Keratinocyte (primary cell): ENCODE data around the gene STARD5. TPM values are rescaled to one million over a fixed set of nuclear protein-coding genes. Genes with fewer than 3 reads are reported as not detected.

Experiments
- DNase-seq: peaks from one replicate; pipeline ENCODE4 v3.0.0-alpha.2; 2011; ENCODE audit warnings: low read depth, missing footprints, low spot score
- FAIRE-seq: peaks from 2 replicates; lab custom pipeline; 2011; peaks lifted over from hg19 to GRCh38; lab: Jason Lieb, UNC
- H2AFZ ChIP-seq: 2 replicates; pipeline ENCODE4 v1.6.0; 2012; ENCODE audit warnings: low read length, control low read depth, inconsistent platforms; ENCODE audit not compliant: control insufficient read depth
- H3K27ac ChIP-seq: 2 replicates; pipeline ENCODE4 v1.5.1; 2011; ENCODE audit warnings: low read length; ENCODE audit not compliant: control insufficient read depth, insufficient read depth
- H3K27me3 ChIP-seq: 3 replicates; pipeline ENCODE4 v1.6.0; 2011; ENCODE audit warnings: low read length; ENCODE audit not compliant: control insufficient read depth, insufficient read depth; ENCODE audit errors: extremely low read depth
- H3K36me3 ChIP-seq, 2 experiments: 2 replicates in 1 of 2; 3 replicates in 1 of 2; pipeline ENCODE4 v1.5.1; 2011; ENCODE audit warnings: low read length in 2 of 2, mild to moderate bottlenecking in 1 of 2; ENCODE audit not compliant: control insufficient read depth in 2 of 2, insufficient read depth in 2 of 2; ENCODE audit errors: extremely low read depth in 1 of 2
- H3K4me1 ChIP-seq: 3 replicates; pipeline ENCODE4 v1.5.1; 2011; ENCODE audit warnings: low read length; ENCODE audit not compliant: control insufficient read depth, insufficient read depth; ENCODE audit errors: extremely low read depth
- H3K4me2 ChIP-seq: 3 replicates; pipeline ENCODE4 v1.6.0; 2011; ENCODE audit warnings: low read depth, low read length; ENCODE audit not compliant: control insufficient read depth, insufficient read depth; ENCODE audit errors: extremely low read depth
- H3K4me3 ChIP-seq, 3 experiments: fragments of 200-600 bp in 1 of 3; sonication (generic) in 1 of 3; 2 replicates in 2 of 3; 3 replicates in 1 of 3; pipeline ENCODE4 v1.5.1; 2011 to 2016; ENCODE audit warnings: low read length in 3 of 3, mild to moderate bottlenecking in 3 of 3, control low read depth in 2 of 3, inconsistent platforms in 1 of 3, low read depth in 1 of 3, mixed read lengths in 1 of 3, mixed run types in 1 of 3, moderate library complexity in 1 of 3; ENCODE audit not compliant: control insufficient read depth in 2 of 3, insufficient read depth in 2 of 3; ENCODE audit errors: extremely low read depth in 1 of 3
- H3K79me2 ChIP-seq: 2 replicates; pipeline ENCODE4 v1.6.0; 2012; ENCODE audit warnings: low read length; ENCODE audit not compliant: control insufficient read depth, insufficient read depth
- H3K9ac ChIP-seq: 3 replicates; pipeline ENCODE4 v1.6.0; 2011; ENCODE audit warnings: low read length; ENCODE audit not compliant: control insufficient read depth, insufficient read depth; ENCODE audit errors: extremely low read depth
- H3K9me1 ChIP-seq: 3 replicates; pipeline ENCODE4 v1.6.0; 2011; ENCODE audit warnings: low read length; ENCODE audit not compliant: control insufficient read depth, insufficient read depth; ENCODE audit errors: extremely low read depth
- H3K9me3 ChIP-seq: 2 replicates; pipeline ENCODE4 v1.5.1; 2012; ENCODE audit warnings: low read depth, low read length; ENCODE audit not compliant: control insufficient read depth
- H4K20me1 ChIP-seq: 3 replicates; pipeline ENCODE4 v1.6.0; 2011; ENCODE audit warnings: low read length; ENCODE audit not compliant: control insufficient read depth, insufficient read depth; ENCODE audit errors: extremely low read depth
- CTCF ChIP-seq, 3 experiments: IDR thresholded peaks in 1 of 3; conservative IDR thresholded peaks in 1 of 3; optimal IDR thresholded peaks in 1 of 3; 2 replicates in 2 of 3; 3 replicates in 1 of 3; pipeline versions ENCODE3 to v1.5.1; 2011; ENCODE audit warnings: low read length in 3 of 3, mild to moderate bottlenecking in 3 of 3, moderate library complexity in 2 of 3, control low read depth in 1 of 3, inconsistent platforms in 1 of 3; ENCODE audit not compliant: insufficient read depth in 2 of 3; ENCODE audit errors: extremely low read depth in 1 of 3
- EZH2 ChIP-seq: IDR thresholded peaks from one replicate; pipeline ENCODE4 v1.6.1; 2012; ENCODE audit warnings: inconsistent platforms, mild to moderate bottlenecking, low read length, moderate library complexity
- dilution Hi-C: fragments of 300-500 bp; cut with MboI; formaldehyde crosslinking; loops from one replicate; pipeline ENCODE4 v1.7.0; 2020; ENCODE audit warnings: low sequenced_read_pairs; ENCODE audit not compliant: extremely low pct_ligation_motif_present
- polyA plus RNA-seq, 5 experiments: library from polyadenylated mRNA; depleted of rRNA in 3 of 5; stranded (reverse) in 3 of 5; stranded (forward) in 1 of 5; unstranded in 1 of 5; fragments of >200 nt; gene quantifications; 1 replicate in 1 of 5; 2 replicates in 3 of 5; 3 replicates in 1 of 5; pipeline versions ENCODE4 v1.2.1 to v1.2.3, GENCODE V29; 2011 to 2012; ENCODE audit warnings: missing spikeins in 2 of 5, low read depth in 1 of 5, low replicate concordance in 1 of 5

STARD5 gene
- polyA plus RNA-seq, 1 donor (not counting 4 experiments of a cell fraction or from before 2014, with no cell fraction given): 38.8 TPM

DNA sequence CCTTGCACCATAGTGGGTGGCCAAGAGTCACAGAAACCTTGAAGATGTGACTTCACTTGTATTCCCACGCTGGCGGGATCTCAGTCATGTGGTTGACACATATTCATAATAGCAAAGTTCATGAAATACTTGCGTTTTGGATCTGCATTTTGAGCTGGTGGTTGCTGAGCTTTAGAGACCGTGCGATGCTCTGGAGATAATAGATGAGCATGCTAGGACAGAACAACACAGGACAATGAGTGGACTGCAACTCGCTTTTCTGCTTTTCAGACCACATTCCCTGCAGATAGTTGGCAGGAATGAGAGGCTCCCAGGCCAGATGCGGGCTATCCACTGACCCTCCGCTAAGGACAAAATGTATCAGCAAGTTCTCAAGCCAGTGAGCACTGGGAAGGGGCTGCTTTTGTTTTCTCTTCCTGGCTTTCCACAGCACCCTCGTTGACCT, 13.8 kb upstream of the STARD5 start:
- Histone ChIP-seq H3K27me3 (peaks cover 7% of the 10 kb centered on the region), H4K20me1 (no peaks in the 10 kb centered on the region), H3K36me3 (no peaks in the 10 kb centered on the region), H3K9me1 (no peaks in the 10 kb centered on the region), H3K4me2 (no peak overlapping the region), H3K27ac (no peak overlapping the region), H3K9ac (no peak overlapping the region), H3K9me3 (no peaks in the 10 kb centered on the region), H3K79me2 (no peaks in the 10 kb centered on the region), H2AFZ (no peak overlapping the region), H3K4me1 (peaks cover 3% of the 10 kb centered on the region), H3K4me3 (no peak overlapping the region)
- TF ChIP-seq EZH2 (no peak), CTCF (optimal IDR thresholded peaks at IDR 0.05 in 1 of 3, IDR thresholded peaks at IDR 0.05 in 1 of 3, conservative IDR thresholded peaks at IDR 0.05 in 1 of 3; ENCODE audit: extremely low read depth in 1 of 3, insufficient read depth in 2 of 3, low read length in 3 of 3) (no peak)
- FAIRE-seq: no peak
- DNase-seq: no peak
- dilution Hi-C loops: no loop called here

DNA sequence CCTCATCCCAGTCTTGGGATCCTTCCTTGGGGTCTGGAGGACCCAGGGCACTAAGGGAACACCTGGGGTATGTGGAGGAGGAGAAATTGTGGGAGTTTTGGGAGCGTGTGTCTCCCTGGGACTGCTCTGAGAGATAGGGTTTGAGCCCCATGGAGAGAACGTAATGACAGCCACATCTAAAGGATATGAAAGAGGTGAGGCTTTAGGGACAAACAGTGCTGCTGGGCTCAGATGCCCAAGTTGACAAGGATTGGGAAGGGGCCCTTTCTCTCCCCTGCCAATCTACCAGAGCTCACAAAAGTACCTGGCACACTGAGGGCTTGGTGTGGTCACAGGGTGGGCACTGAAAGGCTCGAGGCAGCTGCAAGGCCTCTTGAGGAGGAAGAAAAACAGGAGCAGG, 13.3 kb upstream of the STARD5 start:
- Histone ChIP-seq H3K4me3 (no peak overlapping the region), H3K4me1 (peaks cover 3% of the 10 kb centered on the region), H3K4me2 (no peak overlapping the region), H3K27ac (no peak overlapping the region), H3K9me1 (no peaks in the 10 kb centered on the region), H3K27me3 (peaks cover 5% of the 10 kb centered on the region), H4K20me1 (no peaks in the 10 kb centered on the region), H3K79me2 (no peaks in the 10 kb centered on the region), H3K9ac (no peak overlapping the region), H3K9me3 (no peaks in the 10 kb centered on the region), H3K36me3 (no peaks in the 10 kb centered on the region), H2AFZ (no peak overlapping the region)
- dilution Hi-C loops: no loop called here
- DNase-seq (no peak), FAIRE-seq (no peak)
- TF ChIP-seq EZH2 (no peak), CTCF (optimal IDR thresholded peaks at IDR 0.05 in 1 of 3, IDR thresholded peaks at IDR 0.05 in 1 of 3, conservative IDR thresholded peaks at IDR 0.05 in 1 of 3; ENCODE audit: extremely low read depth in 1 of 3, insufficient read depth in 2 of 3, low read length in 3 of 3) (no peak)
